ENCODE measurements around the gene CAMK1G. TPM values are rescaled to one million over a fixed set of nuclear protein-coding genes. Genes with fewer than 3 reads are reported as not detected.

CAMK1G gene
- total RNA-seq, 2 donors from 2014 or later = 0.55 to 2.1 TPM

GRCh38 chr1:209662879-209663327 is 79.4 kb downstream of the CAMK1G start:
- no peaks in the 10 kb centered on the region for H3K36me3 Mint-ChIP-seq (ENCODE audit: low read depth)
- H3K4me3 ChIP-seq (ENCODE audit: low read length) = no peak overlapping the region
- H3K4me3 Mint-ChIP-seq = no peak overlapping the region
- H3K27ac Mint-ChIP-seq = no peak overlapping the region
- peaks cover 7% of the 10 kb centered on the region for H3K4me1 ChIP-seq (ENCODE audit: control insufficient read depth, insufficient read depth, low read length)
- no peak overlapping the region for H3K9ac ChIP-seq (ENCODE audit: extremely low read depth, low read length, poor library complexity, severe bottlenecking)
- H3K9me3 Mint-ChIP-seq = no peaks in the 10 kb centered on the region
- TF ChIP-seq, protein P1, sequence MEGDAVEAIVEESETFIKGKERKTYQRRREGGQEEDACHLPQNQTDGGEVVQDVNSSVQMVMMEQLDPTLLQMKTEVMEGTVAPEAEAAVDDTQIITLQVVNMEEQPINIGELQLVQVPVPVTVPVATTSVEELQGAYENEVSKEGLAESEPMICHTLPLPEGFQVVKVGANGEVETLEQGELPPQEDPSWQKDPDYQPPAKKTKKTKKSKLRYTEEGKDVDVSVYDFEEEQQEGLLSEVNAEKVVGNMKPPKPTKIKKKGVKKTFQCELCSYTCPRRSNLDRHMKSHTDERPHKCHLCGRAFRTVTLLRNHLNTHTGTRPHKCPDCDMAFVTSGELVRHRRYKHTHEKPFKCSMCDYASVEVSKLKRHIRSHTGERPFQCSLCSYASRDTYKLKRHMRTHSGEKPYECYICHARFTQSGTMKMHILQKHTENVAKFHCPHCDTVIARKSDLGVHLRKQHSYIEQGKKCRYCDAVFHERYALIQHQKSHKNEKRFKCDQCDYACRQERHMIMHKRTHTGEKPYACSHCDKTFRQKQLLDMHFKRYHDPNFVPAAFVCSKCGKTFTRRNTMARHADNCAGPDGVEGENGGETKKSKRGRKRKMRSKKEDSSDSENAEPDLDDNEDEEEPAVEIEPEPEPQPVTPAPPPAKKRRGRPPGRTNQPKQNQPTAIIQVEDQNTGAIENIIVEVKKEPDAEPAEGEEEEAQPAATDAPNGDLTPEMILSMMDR (conservative IDR thresholded peaks at IDR 0.05) = no peak
- no peaks in the 10 kb centered on the region for H3K36me3 ChIP-seq (ENCODE audit: control insufficient read depth, insufficient read depth, low read length)
- no peak overlapping the region for H3K27ac ChIP-seq (ENCODE audit: low read depth, low read length)
- 91 to 95% methylated on average over 3 of the region's 3 CpGs for WGBS, 2 experiments (ENCODE audit: insufficient coverage in 1 of 2, insufficient read length in 1 of 2)
- peaks cover 12% of the 10 kb centered on the region for H3K27me3 ChIP-seq (ENCODE audit: control insufficient read depth, insufficient read depth, low read length, poor library complexity, severe bottlenecking)
- no peak for DNase-seq
- peaks cover 12% of the 10 kb centered on the region for H3K27me3 Mint-ChIP-seq (ENCODE audit: insufficient read depth)
- H3K4me1 Mint-ChIP-seq = peaks cover 14% of the 10 kb centered on the region
- H3K9me3 ChIP-seq (ENCODE audit: control insufficient read depth, low read length) = no peaks in the 10 kb centered on the region

Small RNA genes lying within 50 kb of the gene (microRNA-seq; reads per million reads assigned to microRNA genes)
- not detected for gene MIR4260 (ENCODE audit: borderline microRNAs expressed)

Other genes starting within 250 kb of the CAMK1G start
- 1 to 10 TPM in 1 of 2 donors, under 1 TPM in 1; 0.53 to 1.9 TPM for gene LAMB3, start 68.7 kb downstream of the CAMK1G start, total RNA-seq
- gene G0S2, start 91.7 kb downstream of the CAMK1G start, total RNA-seq = not detected
- not detected for gene HSD11B1, start 121.1 kb downstream of the CAMK1G start, total RNA-seq
- not detected for gene TRAF3IP3, start 172.3 kb downstream of the CAMK1G start, total RNA-seq
- gene C1orf74, start 200.8 kb downstream of the CAMK1G start, total RNA-seq = 1 to 10 TPM; 3.1 to 5.4 TPM
- gene IRF6, start 222.4 kb downstream of the CAMK1G start, total RNA-seq = 10 to 100 TPM; 13.8 to 18.2 TPM
- 1 to 10 TPM; 4.3 to 6.0 TPM for gene UTP25, start 244.3 kb downstream of the CAMK1G start, total RNA-seq